Type B pancreatic cell (in vitro differentiated cells): ENCODE measurements around the gene RBM8A. TPM values are rescaled to one million over a fixed set of nuclear protein-coding genes. Genes with fewer than 3 reads are reported as not detected.
A peak's percentile ranks its signal among the peaks of the same experiment; 100 is the strongest.

ENCODE experiments used
- DNase-seq: peaks from one replicate; pipeline ENCODE4 v3.0.0; 2021; ENCODE audit warnings: mixed read lengths; ENCODE audit not compliant: unreplicated experiment; ENCODE audit errors: extremely low spot score
- H3K27ac Mint-ChIP-seq: 2 replicates; pipeline ENCODE4 v1.8.0; 2021; ENCODE audit warnings: mild to moderate bottlenecking, mixed read lengths
- H3K27me3 Mint-ChIP-seq: 2 replicates; pipeline ENCODE4 v1.8.0; 2021; ENCODE audit warnings: mixed read lengths
- H3K36me3 Mint-ChIP-seq: 2 replicates; pipeline ENCODE4 v1.8.0; 2021; ENCODE audit warnings: mixed read lengths
- H3K4me1 Mint-ChIP-seq: one replicate; pipeline ENCODE4 v1.8.0; 2021; ENCODE audit warnings: mixed read lengths; ENCODE audit not compliant: unreplicated experiment
- H3K4me3 Mint-ChIP-seq: 2 replicates; pipeline ENCODE4 v1.8.0; 2021; ENCODE audit warnings: mild to moderate bottlenecking, mixed read lengths
- H3K9me3 Mint-ChIP-seq: 2 replicates; pipeline ENCODE4 v1.8.0; 2021; ENCODE audit warnings: mixed read lengths
- total RNA-seq: library from RNA; stranded (reverse); gene quantifications from 2 replicates; pipeline ENCODE4 v1.2.1, GENCODE V29; 2021; ENCODE audit warnings: low replicate concordance
- TF ChIP-seq, protein P1 (sequence below): fragments of 200-600 bp; sonication (generic); conservative IDR thresholded peaks from 2 replicates; pipeline ENCODE4 v1.5.0; 2021; ENCODE audit warnings: antibody characterized with exemption, mild to moderate bottlenecking

RBM8A gene
- total RNA-seq, 1 donor from 2014 or later: 160 TPM

DNA sequence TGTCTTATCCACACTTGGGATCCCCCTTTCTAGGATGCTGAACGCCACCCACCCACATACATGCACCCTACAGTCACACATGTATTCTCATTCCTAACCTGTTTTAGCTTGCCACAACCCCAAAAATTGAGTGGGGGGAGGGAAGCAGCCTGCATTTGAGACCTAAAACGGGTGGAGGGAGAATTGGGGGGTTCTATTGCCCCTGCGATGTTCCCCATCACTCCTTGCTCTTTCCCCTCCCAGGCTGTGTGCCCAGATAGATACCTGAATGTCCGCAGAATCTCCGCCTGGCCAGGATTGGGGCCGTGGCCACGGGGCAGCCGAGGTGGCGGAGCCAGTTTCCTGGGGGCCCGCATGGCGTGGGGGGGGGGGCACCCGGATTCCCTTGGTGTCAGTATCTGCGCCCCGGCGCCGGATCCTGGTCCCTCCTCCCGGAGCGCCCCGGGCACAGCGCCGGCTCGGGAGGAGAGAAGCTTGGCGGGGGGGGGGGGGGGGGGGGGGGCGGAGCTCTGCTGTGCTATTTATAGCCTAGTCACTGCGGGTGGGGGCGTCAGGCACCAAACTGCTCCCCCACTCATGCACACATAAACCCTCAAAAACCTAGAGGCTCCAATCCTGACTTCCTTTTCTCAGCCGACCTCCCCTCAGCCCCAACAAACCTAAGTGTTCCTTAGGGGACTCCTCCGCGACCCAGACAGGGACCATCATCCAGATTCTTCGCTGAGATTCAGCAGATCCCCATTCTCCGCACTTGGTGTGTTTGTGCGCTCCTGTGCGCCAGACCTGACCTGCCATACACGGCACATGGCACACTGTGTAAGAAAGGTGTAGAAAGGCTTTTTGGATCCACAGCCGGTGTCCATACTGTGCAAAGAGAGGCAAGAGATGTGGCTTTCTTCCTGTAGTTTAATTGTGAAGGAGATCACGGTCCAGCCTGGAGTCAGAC is 35.1 kb upstream of the RBM8A start:
- Mint-ChIP-seq H3K27ac (peak overlapping the region; percentile 70), H3K4me1 (peaks cover 39% of the 10 kb centered on the region), H3K9me3 (no peaks in the 10 kb centered on the region), H3K4me3 (peak overlapping the region; percentile 92), H3K27me3 (peaks cover 60% of the 10 kb centered on the region), H3K36me3 (no peaks in the 10 kb centered on the region)
- TF ChIP-seq, protein P1, sequence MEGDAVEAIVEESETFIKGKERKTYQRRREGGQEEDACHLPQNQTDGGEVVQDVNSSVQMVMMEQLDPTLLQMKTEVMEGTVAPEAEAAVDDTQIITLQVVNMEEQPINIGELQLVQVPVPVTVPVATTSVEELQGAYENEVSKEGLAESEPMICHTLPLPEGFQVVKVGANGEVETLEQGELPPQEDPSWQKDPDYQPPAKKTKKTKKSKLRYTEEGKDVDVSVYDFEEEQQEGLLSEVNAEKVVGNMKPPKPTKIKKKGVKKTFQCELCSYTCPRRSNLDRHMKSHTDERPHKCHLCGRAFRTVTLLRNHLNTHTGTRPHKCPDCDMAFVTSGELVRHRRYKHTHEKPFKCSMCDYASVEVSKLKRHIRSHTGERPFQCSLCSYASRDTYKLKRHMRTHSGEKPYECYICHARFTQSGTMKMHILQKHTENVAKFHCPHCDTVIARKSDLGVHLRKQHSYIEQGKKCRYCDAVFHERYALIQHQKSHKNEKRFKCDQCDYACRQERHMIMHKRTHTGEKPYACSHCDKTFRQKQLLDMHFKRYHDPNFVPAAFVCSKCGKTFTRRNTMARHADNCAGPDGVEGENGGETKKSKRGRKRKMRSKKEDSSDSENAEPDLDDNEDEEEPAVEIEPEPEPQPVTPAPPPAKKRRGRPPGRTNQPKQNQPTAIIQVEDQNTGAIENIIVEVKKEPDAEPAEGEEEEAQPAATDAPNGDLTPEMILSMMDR: no peak
- no peak for DNase-seq

DNA sequence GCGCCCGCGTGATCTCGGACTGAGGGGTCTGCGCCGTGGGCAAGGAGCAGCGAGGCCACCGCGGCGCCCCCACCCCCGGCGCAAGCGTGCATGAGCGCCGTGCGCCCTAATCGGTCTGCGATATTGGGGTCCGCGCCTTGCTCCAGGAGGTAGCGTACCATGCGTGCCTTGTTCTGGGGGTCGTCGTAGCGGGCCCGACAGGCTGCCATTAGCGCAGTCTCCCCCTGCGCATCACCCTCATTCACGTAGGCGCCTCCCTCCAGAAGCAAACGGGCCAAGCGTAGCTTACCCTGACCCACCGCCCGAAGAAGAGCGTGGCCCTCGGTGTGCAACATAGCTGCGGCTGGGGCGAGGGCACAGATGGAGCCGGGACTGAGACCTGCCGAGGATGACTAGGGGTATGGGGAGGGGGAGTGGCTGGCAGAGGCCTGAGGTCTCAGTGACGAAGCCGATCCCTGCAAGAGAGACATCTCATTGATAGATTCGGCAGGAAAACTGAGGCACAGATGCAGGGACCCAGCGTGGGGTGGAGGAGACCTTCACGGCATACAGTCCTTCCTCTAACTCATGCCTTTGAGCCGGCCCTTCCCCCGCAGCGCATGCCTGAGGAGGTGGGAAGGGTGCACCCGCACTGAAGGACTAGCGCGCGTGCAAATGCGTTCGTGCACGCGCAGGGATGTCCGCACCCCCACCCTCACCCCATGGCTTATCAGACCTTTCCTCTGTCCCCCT is 34.3 kb upstream of the RBM8A start:
- peaks cover 68% of the 10 kb centered on the region for H3K27me3 Mint-ChIP-seq
- H3K4me3 Mint-ChIP-seq: peak overlapping the region; percentile 92
- no peaks in the 10 kb centered on the region for H3K9me3 Mint-ChIP-seq
- DNase-seq: no peak
- TF ChIP-seq, protein P1: no peak
- no peaks in the 10 kb centered on the region for H3K36me3 Mint-ChIP-seq
- H3K4me1 Mint-ChIP-seq: peaks cover 39% of the 10 kb centered on the region
- peak overlapping the region; percentile 70 for H3K27ac Mint-ChIP-seq

DNA sequence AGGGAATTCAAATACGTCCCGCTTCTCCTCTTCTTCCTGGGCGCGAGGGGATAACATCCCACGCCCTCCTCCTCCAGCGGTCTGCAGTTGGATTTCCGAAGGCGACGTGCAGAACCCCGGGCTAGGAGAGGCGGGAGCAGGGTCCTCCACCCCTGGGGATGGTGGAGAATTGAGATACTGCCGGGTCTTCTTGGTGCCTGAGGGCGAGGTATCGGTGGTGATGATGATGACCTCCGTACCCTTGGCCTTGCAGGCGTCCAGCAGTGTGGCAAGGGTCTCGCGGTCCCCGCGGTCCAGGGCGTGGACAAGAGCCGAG is 33.8 kb upstream of the RBM8A start:
- no peak for DNase-seq
- H3K4me1 Mint-ChIP-seq: peaks cover 39% of the 10 kb centered on the region
- TF ChIP-seq, protein P1: no peak
- no peak overlapping the region for H3K27ac Mint-ChIP-seq
- peak overlapping the region; percentile 92 for H3K4me3 Mint-ChIP-seq
- no peaks in the 10 kb centered on the region for H3K9me3 Mint-ChIP-seq
- no peaks in the 10 kb centered on the region for H3K36me3 Mint-ChIP-seq
- H3K27me3 Mint-ChIP-seq: peaks cover 71% of the 10 kb centered on the region

DNA sequence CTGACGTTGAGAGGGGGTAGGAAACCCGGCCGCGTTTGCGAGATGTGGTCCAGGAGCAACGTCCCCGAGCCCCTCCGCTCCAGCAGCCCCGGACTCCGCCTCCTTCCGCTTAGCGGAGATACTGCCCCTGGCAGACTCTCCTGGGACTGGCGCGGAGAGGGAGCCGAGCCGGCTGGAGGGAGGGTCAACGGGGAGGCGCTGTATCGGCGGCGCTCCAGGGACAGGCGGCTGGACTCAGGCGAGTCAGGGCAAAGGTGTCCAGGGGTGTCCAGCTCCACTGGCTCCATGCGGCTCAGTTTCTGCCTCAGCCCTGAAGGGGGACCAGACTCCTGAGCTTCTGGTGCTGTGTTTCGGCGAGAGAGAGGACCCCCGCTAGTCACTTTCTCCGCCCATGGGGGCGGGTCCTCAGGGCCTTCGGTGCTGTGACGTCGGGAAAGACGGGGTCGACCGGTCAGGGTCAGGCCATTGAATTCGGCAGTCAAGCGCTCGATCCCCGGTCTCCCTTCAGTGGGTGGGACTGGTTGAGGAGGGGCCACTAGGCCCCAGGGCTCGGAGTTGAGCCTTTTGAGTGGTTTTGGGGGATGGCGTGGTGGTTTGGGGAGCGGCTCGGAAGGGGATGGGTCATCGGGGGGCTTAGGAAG is 33.3 kb upstream of the RBM8A start:
- Mint-ChIP-seq H3K4me3 (peak overlapping the region; percentile 92), H3K4me1 (peaks cover 41% of the 10 kb centered on the region), H3K9me3 (no peaks in the 10 kb centered on the region), H3K27ac (no peak overlapping the region), H3K27me3 (peaks cover 76% of the 10 kb centered on the region), H3K36me3 (no peaks in the 10 kb centered on the region)
- TF ChIP-seq, protein P1: peak; percentile 43
- DNase-seq: peak; percentile 80

DNA sequence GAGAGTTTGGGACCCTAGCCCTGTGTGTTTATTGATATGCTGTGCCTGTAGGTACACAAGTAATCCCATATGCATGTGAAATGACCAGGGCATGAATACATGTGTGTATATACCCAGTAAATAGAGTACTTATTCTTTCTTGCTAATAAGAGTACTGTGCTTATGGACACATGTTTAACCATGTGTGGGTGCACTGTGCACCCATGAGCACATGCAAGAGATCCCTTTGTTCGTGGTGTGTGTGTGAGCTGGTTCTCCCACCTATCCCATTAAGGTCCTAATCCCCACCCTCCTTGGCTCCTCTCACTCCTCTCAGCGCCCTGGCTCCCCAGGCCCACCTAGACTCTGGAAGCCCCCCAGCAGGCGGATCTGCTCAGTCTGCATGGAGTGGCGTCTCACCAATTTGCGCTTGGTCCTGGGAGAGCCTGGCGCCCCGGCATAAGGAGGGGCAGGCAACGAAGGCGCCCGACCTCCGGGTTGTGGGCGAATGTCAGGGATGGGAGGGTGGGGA is 32.7 kb upstream of the RBM8A start:
- no peaks in the 10 kb centered on the region for H3K36me3 Mint-ChIP-seq
- no peaks in the 10 kb centered on the region for H3K9me3 Mint-ChIP-seq
- H3K27ac Mint-ChIP-seq: no peak overlapping the region
- peaks cover 46% of the 10 kb centered on the region for H3K4me1 Mint-ChIP-seq
- H3K4me3 Mint-ChIP-seq: peak overlapping the region; percentile 92
- DNase-seq: no peak
- peaks cover 82% of the 10 kb centered on the region for H3K27me3 Mint-ChIP-seq
- TF ChIP-seq, protein P1: no peak
